DOHH2 (cell line): ENCODE results near the gene C19orf81.

Source experiments
- EZH2phosphoT487 ChIP-seq: fragments of 200-600 bp; sonication (generic); IDR thresholded peaks from 2 replicates; pipeline ENCODE4 v1.6.1; 2017; ENCODE audit warnings: borderline replicate concordance, mild to moderate bottlenecking, antibody characterized with exemption, low read length, moderate library complexity, mixed read lengths
- TF ChIP-seq, protein P1 (sequence below): fragments of 200-600 bp; sonication (generic); IDR thresholded peaks from one replicate; pipeline ENCODE4 v1.5.1; 2014; ENCODE audit warnings: antibody characterized with exemption, mild to moderate bottlenecking, low read depth, low read length; ENCODE audit not compliant: poor library complexity, severe bottlenecking

DNA sequence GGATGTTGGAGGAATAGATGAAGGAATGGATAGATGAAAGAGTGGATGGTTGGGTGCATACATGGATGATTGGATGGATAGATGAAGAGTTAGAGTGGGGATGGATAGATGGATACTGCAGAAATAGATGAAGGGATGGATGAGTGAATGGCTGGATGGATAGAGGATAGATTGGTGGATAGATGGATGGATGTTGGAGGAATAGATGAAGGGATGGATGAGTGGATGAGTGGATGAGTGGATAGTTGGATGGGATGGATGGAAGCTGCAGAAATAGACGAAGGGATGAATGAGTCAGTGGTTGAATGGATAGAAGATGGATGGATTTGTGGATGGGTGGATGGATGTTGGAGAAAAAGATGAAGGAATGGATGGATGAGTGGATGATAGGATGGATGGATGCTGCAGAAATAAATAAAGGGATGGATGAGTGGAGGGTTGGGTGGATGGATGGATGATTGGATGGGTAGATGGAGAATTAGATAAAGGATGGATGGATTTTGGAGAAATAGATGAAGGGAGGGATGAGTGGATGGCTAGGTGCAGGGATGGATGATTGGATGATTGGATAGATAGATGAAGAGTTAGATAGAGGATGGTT lies 4.8 kb upstream of the C19orf81 start:
- TF ChIP-seq, protein P1, sequence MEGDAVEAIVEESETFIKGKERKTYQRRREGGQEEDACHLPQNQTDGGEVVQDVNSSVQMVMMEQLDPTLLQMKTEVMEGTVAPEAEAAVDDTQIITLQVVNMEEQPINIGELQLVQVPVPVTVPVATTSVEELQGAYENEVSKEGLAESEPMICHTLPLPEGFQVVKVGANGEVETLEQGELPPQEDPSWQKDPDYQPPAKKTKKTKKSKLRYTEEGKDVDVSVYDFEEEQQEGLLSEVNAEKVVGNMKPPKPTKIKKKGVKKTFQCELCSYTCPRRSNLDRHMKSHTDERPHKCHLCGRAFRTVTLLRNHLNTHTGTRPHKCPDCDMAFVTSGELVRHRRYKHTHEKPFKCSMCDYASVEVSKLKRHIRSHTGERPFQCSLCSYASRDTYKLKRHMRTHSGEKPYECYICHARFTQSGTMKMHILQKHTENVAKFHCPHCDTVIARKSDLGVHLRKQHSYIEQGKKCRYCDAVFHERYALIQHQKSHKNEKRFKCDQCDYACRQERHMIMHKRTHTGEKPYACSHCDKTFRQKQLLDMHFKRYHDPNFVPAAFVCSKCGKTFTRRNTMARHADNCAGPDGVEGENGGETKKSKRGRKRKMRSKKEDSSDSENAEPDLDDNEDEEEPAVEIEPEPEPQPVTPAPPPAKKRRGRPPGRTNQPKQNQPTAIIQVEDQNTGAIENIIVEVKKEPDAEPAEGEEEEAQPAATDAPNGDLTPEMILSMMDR, result no peak
- TF ChIP-seq EZH2phosphoT487, result no peak
